GM23338 (cell line): Measurements from ENCODE around the gene PCNX1. TPM values are rescaled to one million over a fixed set of nuclear protein-coding genes. Genes with fewer than 3 reads are reported as not detected.

ENCODE experiments used
- ATAC-seq: fragments of 200-7000 bp; cut with Tn5 transposase; 3 replicates; pipeline ENCODE4 v1.9.1; 2020
- DNase-seq: peaks from one replicate; pipeline ENCODE4 v3.0.0-alpha.2; 2015; ENCODE audit warnings: low spot score
- H2AFZ ChIP-seq: fragments of 200-600 bp; sonication (generic); 2 replicates; pipeline ENCODE4 v1.8.0; 2016; ENCODE audit warnings: antibody characterized with exemption, mild to moderate bottlenecking, moderate library complexity
- H3F3A ChIP-seq: fragments of 200-600 bp; sonication (generic); replicated peaks from 2 replicates; pipeline ENCODE4 v1.8.0; 2017; ENCODE audit warnings: antibody characterized with exemption, mixed run types, low read depth
- H3K27ac ChIP-seq: fragments of 200-600 bp; sonication (generic); 2 replicates; pipeline ENCODE4 v1.6.1; 2016; ENCODE audit warnings: low read depth
- H3K27me3 ChIP-seq: fragments of 200-600 bp; sonication (generic); 2 replicates; pipeline ENCODE4 v1.8.0; 2016; ENCODE audit warnings: mild to moderate bottlenecking, mixed run types, moderate library complexity; ENCODE audit not compliant: insufficient read depth
- H3K36me3 ChIP-seq: fragments of 200-600 bp; sonication (generic); 2 replicates; pipeline ENCODE4 v1.8.0; 2016; ENCODE audit warnings: mild to moderate bottlenecking; ENCODE audit not compliant: insufficient read depth
- H3K4me1 ChIP-seq: fragments of 200-600 bp; sonication (generic); 2 replicates; pipeline ENCODE4 v1.8.0; 2016; ENCODE audit warnings: mild to moderate bottlenecking, moderate library complexity; ENCODE audit not compliant: insufficient read depth
- H3K4me2 ChIP-seq: fragments of 200-600 bp; sonication (generic); 2 replicates; pipeline ENCODE4 v1.7.1; 2017; ENCODE audit warnings: mixed run types
- H3K4me3 ChIP-seq: fragments of 200-600 bp; sonication (generic); 2 replicates; pipeline ENCODE4 v1.6.1; 2016; ENCODE audit warnings: mixed run types
- H3K79me2 ChIP-seq: fragments of 200-600 bp; sonication (generic); replicated peaks from 2 replicates; pipeline ENCODE4 v1.8.0; 2017; ENCODE audit warnings: mild to moderate bottlenecking; ENCODE audit not compliant: insufficient read depth
- H3K9me2 ChIP-seq: fragments of 200-600 bp; sonication (generic); 2 replicates; pipeline ENCODE4 v1.8.0; 2017; ENCODE audit not compliant: insufficient read depth
- H4K20me1 ChIP-seq: fragments of 200-600 bp; sonication (generic); replicated peaks from 2 replicates; pipeline ENCODE4 v1.8.0; 2017; ENCODE audit warnings: mild to moderate bottlenecking; ENCODE audit not compliant: insufficient read depth
- H3K27ac Mint-ChIP-seq: 2 replicates; pipeline ENCODE4 v1.8.0; 2020; ENCODE audit warnings: inconsistent platforms, mild to moderate bottlenecking, moderate library complexity, mixed read lengths
- H3K27me3 Mint-ChIP-seq: 3 replicates; pipeline ENCODE4 v1.8.0; 2022; ENCODE audit warnings: low read depth, mild to moderate bottlenecking, moderate library complexity, mixed read lengths, inconsistent platforms; ENCODE audit not compliant: insufficient read depth, poor library complexity
- H3K36me3 Mint-ChIP-seq: 3 replicates; pipeline ENCODE4 v1.8.0; 2021; ENCODE audit warnings: low read depth, mild to moderate bottlenecking, inconsistent platforms, moderate library complexity, mixed read lengths
- H3K4me1 Mint-ChIP-seq: 3 replicates; pipeline ENCODE4 v1.8.0; 2020; ENCODE audit warnings: mild to moderate bottlenecking, inconsistent platforms, mixed read lengths
- H3K4me3 Mint-ChIP-seq: 3 replicates; pipeline ENCODE4 v1.8.0; 2021; ENCODE audit warnings: moderate library complexity, mild to moderate bottlenecking, inconsistent platforms, mixed read lengths
- H3K9me3 Mint-ChIP-seq: 3 replicates; pipeline ENCODE4 v1.8.0; 2020; ENCODE audit warnings: moderate library complexity, mild to moderate bottlenecking, inconsistent platforms, mixed read lengths
- EZH2 ChIP-seq: fragments of 200-600 bp; sonication (generic); IDR thresholded peaks from one replicate; pipeline ENCODE4 v1.8.0; 2017; ENCODE audit warnings: antibody characterized with exemption, mild to moderate bottlenecking, low read depth; ENCODE audit not compliant: unreplicated experiment
- EZH2phosphoT487 ChIP-seq: fragments of 200-600 bp; sonication (generic); IDR thresholded peaks from one replicate; pipeline ENCODE4 v1.8.1; 2018; ENCODE audit warnings: antibody characterized with exemption; ENCODE audit not compliant: unreplicated experiment
- JUNB ChIP-seq: IDR thresholded peaks from one replicate; pipeline ENCODE4 v1.6.1; 2016; ENCODE audit warnings: antibody characterized with exemption; ENCODE audit not compliant: unreplicated experiment
- NANOG ChIP-seq: IDR thresholded peaks from 2 replicates; pipeline ENCODE4 v1.6.1; 2016; ENCODE audit warnings: antibody characterized with exemption, borderline replicate concordance
- POLR2AphosphoS5 ChIP-seq: IDR thresholded peaks from 2 replicates; pipeline ENCODE4 v1.6.1; 2016; ENCODE audit warnings: antibody characterized with exemption, low read depth
- STAT1 ChIP-seq: IDR thresholded peaks from one replicate; pipeline ENCODE4 v1.6.1; 2016; ENCODE audit warnings: antibody characterized with exemption; ENCODE audit not compliant: unreplicated experiment
- ZNF114 ChIP-seq: fragments of 250-450 bp; sonication (Bioruptor Pico); IDR thresholded peaks from 2 replicates; pipeline ENCODE4 v1.5.0; 2020; ENCODE audit warnings: mild to moderate bottlenecking, moderate library complexity
- ZNF331 ChIP-seq: fragments of 250-450 bp; sonication (Bioruptor Pico); IDR thresholded peaks from 2 replicates; pipeline ENCODE4 v1.5.0; 2020; ENCODE audit warnings: low read depth, mild to moderate bottlenecking, moderate library complexity
- polyA plus RNA-seq: library from polyadenylated mRNA; unstranded; fragments of >200 nt; fragmentation: Nextera tagmentation; extraction: Ambion mirVana; gene quantifications from 2 replicates; pipeline ENCODE4 v1.2.1, GENCODE V29; 2016
- total RNA-seq: library from RNA; depleted of rRNA; stranded (reverse); fragments of >200 nt; shearing (Covaris generic); gene quantifications from 2 replicates; pipeline ENCODE4 v1.2.3, GENCODE V29; 2014
- TF ChIP-seq, protein P1 (sequence below): fragments of 250-450 bp; sonication (Bioruptor Pico); IDR thresholded peaks from 2 replicates; pipeline ENCODE4 v1.5.0; 2020; ENCODE audit warnings: mild to moderate bottlenecking, moderate library complexity
- TF ChIP-seq, protein P2 (sequence below): IDR thresholded peaks from 2 replicates; pipeline ENCODE4 v1.6.1; 2016; ENCODE audit warnings: antibody characterized with exemption
- TF ChIP-seq, protein P3 (sequence below), 2 experiments: fragments of 200-600 bp in 1 of 2; sonication (generic) in 1 of 2; conservative IDR thresholded peaks; 2 replicates each; pipeline versions ENCODE4 v1.5.1 to v1.6.1; 2016 to 2017; ENCODE audit warnings: antibody characterized with exemption in 2 of 2, low read depth in 2 of 2, mild to moderate bottlenecking in 2 of 2, moderate library complexity in 1 of 2
- TF ChIP-seq, protein P4 (sequence below): IDR thresholded peaks from one replicate; pipeline ENCODE4 v1.6.1; 2018; ENCODE audit warnings: antibody characterized with exemption; ENCODE audit not compliant: unreplicated experiment

Gene PCNX1
- total and polyA plus RNA-seq, 2 experiments from 2014 or later, result 19.4 to 53.1 TPM

DNA sequence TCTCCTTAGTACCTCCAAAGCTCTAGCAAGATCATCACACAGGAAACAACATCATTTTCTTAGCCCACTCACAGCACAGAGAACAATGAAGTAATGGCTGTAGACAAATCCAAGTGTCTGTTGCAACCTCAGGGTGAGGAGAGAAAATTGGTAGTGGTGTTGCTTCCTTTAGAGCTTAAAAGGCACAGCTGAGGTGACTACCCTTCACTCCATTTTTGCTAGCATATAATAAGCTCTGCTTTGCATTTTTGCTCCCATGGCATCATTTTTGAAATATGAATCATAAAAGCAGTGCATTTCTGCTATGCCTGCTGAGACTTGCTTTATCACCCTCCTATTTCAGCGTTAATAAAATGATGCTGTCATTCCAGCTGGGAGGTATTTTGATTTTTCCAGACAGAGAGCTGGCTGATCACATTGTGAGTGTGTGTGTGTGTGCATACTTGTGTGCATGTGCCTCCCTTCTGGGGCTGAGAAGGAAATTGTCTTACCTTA, 18.5 kb upstream of the PCNX1 start:
- H3K9me2 ChIP-seq, result no peaks in the 10 kb centered on the region
- H3K27ac ChIP-seq, result no peak overlapping the region
- H2AFZ ChIP-seq, result no peak overlapping the region
- H3K4me3 ChIP-seq, result no peak overlapping the region
- H4K20me1 ChIP-seq, result no peaks in the 10 kb centered on the region
- Mint-ChIP-seq H3K9me3 (no peaks in the 10 kb centered on the region), H3K4me3 (no peak overlapping the region), H3K27ac (no peak overlapping the region), H3K4me1 (peaks cover 19% of the 10 kb centered on the region), H3K36me3 (no peaks in the 10 kb centered on the region), H3K27me3 (peaks cover 4% of the 10 kb centered on the region)
- H3K36me3 ChIP-seq, result no peaks in the 10 kb centered on the region
- peaks cover 12% of the 10 kb centered on the region for H3K4me1 ChIP-seq
- no peaks in the 10 kb centered on the region for H3K79me2 ChIP-seq
- no peak for ATAC-seq
- TF ChIP-seq, protein P1, sequence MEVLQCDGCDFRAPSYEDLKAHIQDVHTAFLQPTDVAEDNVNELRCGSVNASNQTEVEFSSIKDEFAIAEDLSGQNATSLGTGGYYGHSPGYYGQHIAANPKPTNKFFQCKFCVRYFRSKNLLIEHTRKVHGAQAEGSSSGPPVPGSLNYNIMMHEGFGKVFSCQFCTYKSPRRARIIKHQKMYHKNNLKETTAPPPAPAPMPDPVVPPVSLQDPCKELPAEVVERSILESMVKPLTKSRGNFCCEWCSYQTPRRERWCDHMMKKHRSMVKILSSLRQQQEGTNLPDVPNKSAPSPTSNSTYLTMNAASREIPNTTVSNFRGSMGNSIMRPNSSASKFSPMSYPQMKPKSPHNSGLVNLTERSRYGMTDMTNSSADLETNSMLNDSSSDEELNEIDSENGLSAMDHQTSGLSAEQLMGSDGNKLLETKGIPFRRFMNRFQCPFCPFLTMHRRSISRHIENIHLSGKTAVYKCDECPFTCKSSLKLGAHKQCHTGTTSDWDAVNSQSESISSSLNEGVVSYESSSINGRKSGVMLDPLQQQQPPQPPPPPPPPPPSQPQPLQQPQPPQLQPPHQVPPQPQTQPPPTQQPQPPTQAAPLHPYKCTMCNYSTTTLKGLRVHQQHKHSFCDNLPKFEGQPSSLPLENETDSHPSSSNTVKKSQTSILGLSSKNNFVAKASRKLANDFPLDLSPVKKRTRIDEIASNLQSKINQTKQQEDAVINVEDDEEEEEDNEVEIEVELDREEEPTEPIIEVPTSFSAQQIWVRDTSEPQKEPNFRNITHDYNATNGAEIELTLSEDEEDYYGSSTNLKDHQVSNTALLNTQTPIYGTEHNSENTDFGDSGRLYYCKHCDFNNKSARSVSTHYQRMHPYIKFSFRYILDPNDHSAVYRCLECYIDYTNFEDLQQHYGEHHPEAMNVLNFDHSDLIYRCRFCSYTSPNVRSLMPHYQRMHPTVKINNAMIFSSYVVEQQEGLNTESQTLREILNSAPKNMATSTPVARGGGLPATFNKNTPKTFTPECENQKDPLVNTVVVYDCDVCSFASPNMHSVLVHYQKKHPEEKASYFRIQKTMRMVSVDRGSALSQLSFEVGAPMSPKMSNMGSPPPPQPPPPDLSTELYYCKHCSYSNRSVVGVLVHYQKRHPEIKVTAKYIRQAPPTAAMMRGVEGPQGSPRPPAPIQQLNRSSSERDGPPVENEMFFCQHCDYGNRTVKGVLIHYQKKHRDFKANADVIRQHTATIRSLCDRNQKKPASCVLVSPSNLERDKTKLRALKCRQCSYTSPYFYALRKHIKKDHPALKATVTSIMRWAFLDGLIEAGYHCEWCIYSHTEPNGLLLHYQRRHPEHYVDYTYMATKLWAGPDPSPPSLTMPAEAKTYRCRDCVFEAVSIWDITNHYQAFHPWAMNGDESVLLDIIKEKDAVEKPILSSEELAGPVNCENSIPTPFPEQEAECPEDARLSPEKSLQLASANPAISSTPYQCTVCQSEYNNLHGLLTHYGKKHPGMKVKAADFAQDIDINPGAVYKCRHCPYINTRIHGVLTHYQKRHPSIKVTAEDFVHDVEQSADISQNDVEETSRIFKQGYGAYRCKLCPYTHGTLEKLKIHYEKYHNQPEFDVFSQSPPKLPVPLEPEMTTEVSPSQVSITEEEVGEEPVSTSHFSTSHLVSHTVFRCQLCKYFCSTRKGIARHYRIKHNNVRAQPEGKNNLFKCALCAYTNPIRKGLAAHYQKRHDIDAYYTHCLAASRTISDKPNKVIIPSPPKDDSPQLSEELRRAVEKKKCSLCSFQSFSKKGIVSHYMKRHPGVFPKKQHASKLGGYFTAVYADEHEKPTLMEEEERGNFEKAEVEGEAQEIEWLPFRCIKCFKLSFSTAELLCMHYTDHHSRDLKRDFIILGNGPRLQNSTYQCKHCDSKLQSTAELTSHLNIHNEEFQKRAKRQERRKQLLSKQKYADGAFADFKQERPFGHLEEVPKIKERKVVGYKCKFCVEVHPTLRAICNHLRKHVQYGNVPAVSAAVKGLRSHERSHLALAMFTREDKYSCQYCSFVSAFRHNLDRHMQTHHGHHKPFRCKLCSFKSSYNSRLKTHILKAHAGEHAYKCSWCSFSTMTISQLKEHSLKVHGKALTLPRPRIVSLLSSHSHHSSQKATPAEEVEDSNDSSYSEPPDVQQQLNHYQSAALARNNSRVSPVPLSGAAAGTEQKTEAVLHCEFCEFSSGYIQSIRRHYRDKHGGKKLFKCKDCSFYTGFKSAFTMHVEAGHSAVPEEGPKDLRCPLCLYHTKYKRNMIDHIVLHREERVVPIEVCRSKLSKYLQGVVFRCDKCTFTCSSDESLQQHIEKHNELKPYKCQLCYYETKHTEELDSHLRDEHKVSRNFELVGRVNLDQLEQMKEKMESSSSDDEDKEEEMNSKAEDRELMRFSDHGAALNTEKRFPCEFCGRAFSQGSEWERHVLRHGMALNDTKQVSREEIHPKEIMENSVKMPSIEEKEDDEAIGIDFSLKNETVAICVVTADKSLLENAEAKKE (CRISPR knock-in tag), result no peak
- TF ChIP-seq JUNB, result no peak
- TF ChIP-seq, protein P2, sequence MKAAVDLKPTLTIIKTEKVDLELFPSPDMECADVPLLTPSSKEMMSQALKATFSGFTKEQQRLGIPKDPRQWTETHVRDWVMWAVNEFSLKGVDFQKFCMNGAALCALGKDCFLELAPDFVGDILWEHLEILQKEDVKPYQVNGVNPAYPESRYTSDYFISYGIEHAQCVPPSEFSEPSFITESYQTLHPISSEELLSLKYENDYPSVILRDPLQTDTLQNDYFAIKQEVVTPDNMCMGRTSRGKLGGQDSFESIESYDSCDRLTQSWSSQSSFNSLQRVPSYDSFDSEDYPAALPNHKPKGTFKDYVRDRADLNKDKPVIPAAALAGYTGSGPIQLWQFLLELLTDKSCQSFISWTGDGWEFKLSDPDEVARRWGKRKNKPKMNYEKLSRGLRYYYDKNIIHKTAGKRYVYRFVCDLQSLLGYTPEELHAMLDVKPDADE, result no peak
- no peak for TF ChIP-seq POLR2AphosphoS5
- TF ChIP-seq, protein P3, sequence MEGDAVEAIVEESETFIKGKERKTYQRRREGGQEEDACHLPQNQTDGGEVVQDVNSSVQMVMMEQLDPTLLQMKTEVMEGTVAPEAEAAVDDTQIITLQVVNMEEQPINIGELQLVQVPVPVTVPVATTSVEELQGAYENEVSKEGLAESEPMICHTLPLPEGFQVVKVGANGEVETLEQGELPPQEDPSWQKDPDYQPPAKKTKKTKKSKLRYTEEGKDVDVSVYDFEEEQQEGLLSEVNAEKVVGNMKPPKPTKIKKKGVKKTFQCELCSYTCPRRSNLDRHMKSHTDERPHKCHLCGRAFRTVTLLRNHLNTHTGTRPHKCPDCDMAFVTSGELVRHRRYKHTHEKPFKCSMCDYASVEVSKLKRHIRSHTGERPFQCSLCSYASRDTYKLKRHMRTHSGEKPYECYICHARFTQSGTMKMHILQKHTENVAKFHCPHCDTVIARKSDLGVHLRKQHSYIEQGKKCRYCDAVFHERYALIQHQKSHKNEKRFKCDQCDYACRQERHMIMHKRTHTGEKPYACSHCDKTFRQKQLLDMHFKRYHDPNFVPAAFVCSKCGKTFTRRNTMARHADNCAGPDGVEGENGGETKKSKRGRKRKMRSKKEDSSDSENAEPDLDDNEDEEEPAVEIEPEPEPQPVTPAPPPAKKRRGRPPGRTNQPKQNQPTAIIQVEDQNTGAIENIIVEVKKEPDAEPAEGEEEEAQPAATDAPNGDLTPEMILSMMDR (conservative IDR thresholded peaks at IDR 0.05; ENCODE audit: low read depth in 2 of 2), result no peak
- TF ChIP-seq NANOG, result no peak
- no peak for TF ChIP-seq ZNF331
- TF ChIP-seq STAT1, result no peak
- TF ChIP-seq EZH2, result no peak
- TF ChIP-seq, protein P4, sequence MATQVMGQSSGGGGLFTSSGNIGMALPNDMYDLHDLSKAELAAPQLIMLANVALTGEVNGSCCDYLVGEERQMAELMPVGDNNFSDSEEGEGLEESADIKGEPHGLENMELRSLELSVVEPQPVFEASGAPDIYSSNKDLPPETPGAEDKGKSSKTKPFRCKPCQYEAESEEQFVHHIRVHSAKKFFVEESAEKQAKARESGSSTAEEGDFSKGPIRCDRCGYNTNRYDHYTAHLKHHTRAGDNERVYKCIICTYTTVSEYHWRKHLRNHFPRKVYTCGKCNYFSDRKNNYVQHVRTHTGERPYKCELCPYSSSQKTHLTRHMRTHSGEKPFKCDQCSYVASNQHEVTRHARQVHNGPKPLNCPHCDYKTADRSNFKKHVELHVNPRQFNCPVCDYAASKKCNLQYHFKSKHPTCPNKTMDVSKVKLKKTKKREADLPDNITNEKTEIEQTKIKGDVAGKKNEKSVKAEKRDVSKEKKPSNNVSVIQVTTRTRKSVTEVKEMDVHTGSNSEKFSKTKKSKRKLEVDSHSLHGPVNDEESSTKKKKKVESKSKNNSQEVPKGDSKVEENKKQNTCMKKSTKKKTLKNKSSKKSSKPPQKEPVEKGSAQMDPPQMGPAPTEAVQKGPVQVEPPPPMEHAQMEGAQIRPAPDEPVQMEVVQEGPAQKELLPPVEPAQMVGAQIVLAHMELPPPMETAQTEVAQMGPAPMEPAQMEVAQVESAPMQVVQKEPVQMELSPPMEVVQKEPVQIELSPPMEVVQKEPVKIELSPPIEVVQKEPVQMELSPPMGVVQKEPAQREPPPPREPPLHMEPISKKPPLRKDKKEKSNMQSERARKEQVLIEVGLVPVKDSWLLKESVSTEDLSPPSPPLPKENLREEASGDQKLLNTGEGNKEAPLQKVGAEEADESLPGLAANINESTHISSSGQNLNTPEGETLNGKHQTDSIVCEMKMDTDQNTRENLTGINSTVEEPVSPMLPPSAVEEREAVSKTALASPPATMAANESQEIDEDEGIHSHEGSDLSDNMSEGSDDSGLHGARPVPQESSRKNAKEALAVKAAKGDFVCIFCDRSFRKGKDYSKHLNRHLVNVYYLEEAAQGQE, result no peak
- no peak for TF ChIP-seq ZNF114
- TF ChIP-seq EZH2phosphoT487, result no peak
- no peaks in the 10 kb centered on the region for H3F3A ChIP-seq
- no peak for DNase-seq
- H3K4me2 ChIP-seq, result no peak overlapping the region
- no peaks in the 10 kb centered on the region for H3K27me3 ChIP-seq
